Posterior vena cava (tissue), 2 donors: ENCODE measurements around the gene STARD5. TPM values are rescaled to one million over a fixed set of nuclear protein-coding genes. Genes with fewer than 3 reads are reported as not detected.
A peak's percentile ranks its signal among the peaks of the same experiment; 100 is the strongest.

Source experiments
- DNase-seq: peaks from one replicate; pipeline ENCODE4 v3.0.0-alpha.2; 2020; ENCODE audit warnings: low spot score
- intact Hi-C, 2 donors: fragments of 100-400 bp; cut with DNase I; formaldehyde crosslinking; loops; one replicate each; pipeline versions ENCODE4 v1.14.1 to v1.14.2; 2022 to 2023
- total RNA-seq, 2 donors: library from RNA; stranded (reverse); fragmentation: NEBNext Ultra II Directional; extraction: Animal tissue kit (Norgen Biotek cat#: 25700); gene quantifications; one replicate each; pipeline ENCODE4 v1.2.1, GENCODE V29; 2021
- donor health status: DM: yes; HTN: yes; CAD: no.
- donor health status: DM: yes; HTN: yes; CAD: no.

The STARD5 gene
- total RNA-seq, 2 donors from 2014 or later: 3.9 to 5.9 TPM

DNA sequence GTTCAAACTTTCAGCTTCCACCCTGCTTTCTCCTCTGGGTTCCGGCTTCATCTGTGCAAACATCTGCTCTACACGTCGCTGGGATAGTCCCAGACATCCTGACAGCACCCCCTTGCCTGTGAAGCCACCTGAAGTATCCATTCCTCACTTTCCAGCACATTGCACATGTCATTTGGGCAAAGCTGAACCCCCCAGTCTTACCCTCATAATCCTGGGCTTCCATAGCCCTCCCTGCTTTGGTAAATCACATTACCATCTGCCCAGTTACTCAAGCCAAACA lies 42.5 kb downstream of the STARD5 start:
- intact Hi-C loops: no loop called here
- DNase-seq: no peak

DNA sequence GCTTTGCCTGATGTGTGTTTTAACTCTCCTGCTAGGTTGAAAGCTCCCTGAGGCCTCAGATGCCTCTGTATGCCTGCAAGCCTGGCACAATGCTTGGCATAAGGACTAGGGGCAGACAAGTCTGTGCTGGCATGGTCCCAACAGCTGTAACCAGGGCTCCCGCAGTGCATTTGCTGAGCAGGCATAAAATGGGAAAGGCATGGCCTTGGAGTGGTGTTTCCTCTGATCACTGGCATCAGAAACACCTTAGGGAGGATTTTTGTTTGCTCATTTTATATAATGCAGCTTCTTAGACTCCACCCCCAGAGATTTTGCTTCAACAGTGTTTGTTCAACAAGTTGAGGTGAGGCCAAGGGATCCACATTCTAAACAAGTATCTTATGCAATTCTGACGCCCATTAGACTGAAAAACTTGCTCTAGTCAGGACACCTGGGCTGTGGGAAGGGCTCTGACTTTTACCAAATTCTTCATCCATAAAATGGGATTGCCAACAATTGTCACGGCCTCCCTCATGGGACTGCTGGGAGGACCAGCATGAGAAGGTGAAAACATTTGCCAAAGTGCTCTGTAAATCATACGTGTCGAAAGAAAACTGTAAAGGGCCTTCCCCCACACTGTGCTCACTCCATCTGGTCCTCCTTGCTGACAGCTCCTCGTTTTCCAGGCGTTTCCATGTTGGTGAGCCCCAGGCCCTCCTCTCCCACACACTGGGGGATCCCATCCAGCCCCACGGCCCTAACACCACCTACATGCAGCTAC lies 43.1 kb downstream of the STARD5 start:
- no peak for DNase-seq
- intact Hi-C loops: no loop called here

DNA sequence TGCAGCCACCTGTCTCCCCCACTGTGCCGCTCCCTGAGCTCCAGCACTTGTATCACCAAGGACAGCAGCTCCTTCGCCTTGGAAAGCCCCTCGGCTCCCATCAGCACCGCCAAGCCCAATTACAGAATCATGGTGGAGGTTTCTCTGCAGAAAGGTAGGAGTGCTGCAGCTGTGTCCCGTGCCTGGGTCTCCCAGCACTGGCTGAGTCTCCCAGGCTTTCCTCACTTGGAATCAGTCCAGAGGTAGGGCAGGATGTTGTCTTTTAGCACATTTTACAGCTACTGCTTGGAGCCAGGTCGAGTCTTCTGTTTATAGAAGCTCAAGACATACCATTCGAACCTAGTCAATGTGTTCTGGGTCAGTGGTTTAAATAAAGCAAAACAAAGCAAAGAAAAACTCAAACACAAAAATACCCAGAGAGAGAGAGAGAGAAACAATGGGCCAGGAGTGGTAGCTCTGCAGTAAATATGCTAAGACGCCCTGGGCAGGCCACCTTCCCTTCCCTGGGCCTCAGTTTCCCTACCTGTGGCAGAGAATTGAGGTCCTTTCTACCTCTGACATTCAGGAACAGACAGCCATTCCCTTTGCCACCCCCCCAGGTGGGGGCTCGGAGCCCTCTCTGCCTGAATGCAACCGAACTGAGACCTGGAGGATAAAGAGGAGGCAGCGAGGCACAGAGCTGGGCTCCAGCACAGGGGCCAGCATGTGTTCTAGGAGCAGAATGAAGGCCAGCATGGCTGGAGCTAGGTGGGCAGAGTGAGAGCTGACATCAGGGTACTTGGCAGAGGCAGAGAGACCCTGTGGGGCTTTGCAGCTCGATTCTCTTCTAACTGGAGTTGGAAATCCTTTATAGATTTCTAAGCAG lies 44.1 kb downstream of the STARD5 start:
- intact Hi-C loops: loop anchor here in 1 of 2 donors (5.0 kb wide), 1 partner anchor 57 kb away; no protein-coding TSS in a partner anchor
- no peak for DNase-seq

DNA sequence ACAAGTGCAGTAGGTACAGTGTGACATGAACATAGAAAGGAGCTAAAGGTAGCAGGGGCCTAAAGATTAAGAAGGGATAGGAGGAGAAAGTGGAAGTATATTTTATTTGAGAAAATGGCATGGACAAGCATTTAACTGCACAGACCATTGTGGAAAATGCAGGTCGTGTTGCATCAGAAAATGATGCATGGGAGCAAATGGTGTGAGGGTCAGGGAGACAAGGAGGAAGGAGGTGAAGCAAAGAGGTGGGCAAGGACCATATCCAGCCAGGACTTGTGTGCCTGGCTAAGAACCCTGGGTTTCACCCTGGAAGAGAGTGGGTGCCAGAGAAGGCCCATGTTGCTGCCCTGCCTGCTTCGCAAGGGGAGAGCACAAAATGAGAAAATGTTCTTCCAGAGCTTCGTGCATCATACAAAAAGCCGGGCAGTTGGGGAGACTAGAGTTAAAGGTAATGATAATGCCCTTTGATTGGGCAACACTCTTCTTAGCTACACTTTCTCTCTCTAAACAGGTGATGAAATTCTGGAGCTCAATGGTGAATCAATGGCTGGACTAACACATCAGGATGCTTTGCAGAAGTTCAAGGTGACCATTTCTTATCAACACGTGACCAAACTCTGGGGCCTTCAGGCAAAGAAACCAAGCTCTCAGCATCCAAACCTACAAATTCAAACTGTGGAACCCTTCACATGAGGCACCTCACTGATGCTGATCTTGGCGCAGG lies 45.5 kb downstream of the STARD5 start:
- intact Hi-C loops: loop anchor here in 1 of 2 donors (5.0 kb wide), 1 partner anchor 59 kb away; no protein-coding TSS in a partner anchor
- DNase-seq: no peak

DNA sequence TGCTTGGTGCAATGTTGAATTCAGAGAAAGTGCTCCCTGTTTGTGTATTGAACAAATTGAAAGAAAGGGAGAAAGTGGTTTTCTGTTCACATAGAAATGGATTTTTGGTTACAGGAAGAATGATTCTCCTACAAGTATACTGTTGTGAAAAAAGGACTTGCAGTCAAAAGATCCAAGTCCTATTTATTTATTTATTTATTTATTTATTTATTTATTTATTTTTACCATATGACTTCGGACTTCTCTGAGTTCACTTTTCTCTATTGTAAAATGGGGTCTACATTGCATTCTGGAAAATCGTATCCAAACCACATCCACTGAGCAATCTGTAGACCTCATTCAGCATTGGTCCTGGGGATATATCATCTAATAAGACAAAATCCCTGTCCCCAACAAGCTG lies 46.1 kb downstream of the STARD5 start:
- DNase-seq: no peak
- intact Hi-C loops: loop anchor here in 1 of 2 donors (2.0 to 5.0 kb wide), 2 partner anchors 59 to 123 kb away; no protein-coding TSS in a partner anchor

DNA sequence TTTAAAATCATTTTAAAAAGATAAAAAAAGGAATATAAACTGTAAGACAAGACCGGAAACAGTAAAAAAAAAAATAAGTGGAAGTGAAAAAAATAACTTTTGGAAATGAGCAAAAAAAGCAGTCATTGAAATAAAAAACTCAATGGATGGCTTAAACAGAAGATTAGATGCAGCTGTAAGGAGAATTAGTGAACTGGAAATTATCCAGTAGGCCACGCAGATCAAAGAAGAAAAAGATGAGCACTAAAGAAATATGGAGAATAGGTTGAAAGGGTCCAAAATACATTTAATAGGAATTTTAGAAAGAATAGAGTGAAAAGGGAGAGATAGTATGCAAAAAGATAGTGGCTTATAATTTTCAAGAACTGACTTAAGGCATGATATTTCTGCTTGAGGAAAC lies 47.0 kb downstream of the STARD5 start:
- intact Hi-C loops: loop anchor here in 1 of 2 donors (2.0 to 5.0 kb wide), 2 partner anchors 60 to 124 kb away; no protein-coding TSS in a partner anchor
- no peak for DNase-seq

DNA sequence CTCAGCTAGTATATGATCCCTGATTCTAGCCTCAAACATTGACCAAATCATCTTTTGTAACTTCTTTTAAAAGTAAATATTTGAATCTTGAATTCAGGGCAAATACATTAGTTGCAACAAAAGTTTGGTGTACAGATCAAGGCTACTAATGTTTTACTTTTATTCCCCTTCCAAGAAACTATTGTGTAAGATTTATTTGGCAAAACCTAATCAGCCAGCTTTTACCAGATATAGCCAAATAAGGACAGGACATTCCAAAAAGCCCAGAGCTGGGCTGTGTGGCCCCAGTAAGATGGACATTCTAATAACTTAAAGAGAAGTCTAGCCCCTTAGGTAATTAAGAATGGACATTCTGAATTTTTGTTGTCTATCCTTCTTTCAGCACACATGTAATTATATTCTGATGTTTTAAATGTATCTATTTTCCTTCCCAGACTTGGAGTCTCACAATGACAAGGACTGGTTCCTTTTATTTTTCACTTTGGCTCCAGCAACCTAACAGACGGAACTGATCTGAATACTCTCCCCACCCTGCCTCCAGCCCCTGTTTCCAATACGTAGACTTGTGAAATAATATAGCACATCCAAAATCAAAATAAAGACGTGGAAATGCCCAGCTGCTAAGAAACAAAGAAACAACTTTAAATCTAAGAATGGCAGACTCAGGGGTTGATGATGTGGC lies 48.1 kb downstream of the STARD5 start:
- intact Hi-C loops: loop anchor here in 1 of 2 donors (2.0 to 5.0 kb wide), 2 partner anchors 61 to 125 kb away; no protein-coding TSS in a partner anchor
- DNase-seq: no peak

DNA sequence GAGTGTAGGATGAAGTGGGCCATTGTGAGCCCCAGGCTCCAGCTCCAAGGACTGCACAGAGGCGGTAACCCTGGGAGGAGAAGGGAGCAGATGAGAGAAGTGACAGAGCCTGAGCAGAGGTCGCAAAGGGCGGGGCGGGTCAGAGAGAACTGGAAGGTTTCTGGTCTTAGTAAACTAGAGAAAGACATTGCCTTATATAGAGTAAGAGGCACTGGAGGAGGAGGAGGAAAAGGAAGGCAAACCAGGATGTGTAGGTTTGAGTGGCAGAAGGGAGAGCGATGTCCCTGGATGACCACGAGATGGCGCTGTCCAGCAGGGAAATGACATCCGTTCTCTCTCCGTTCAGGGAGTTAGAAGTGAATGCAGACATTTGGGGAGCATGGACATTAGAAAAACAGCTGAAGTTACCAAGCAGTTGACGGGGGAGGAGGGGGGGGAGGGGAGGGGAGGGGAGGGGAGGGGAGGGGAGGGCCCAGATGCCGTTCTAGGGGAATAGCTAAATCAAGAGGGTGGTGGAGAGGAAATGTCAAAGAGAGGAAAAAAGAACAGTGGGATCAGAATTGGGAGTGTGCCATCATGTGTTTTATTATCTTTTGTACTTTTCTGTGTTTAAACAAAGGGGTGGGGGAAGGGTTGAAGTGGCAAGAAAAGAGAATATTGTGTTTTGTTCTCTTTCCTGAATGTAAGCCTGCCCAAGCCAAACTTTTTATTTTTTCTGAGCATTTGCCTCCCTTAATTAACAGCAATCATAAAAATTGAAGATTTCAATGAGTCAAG lies 48.8 kb downstream of the STARD5 start:
- peak; percentile 90 for DNase-seq
- intact Hi-C loops: loop anchor here (5.0 kb wide), 2 partner anchors 62 to 127 kb away; no protein-coding TSS in a partner anchor

DNA sequence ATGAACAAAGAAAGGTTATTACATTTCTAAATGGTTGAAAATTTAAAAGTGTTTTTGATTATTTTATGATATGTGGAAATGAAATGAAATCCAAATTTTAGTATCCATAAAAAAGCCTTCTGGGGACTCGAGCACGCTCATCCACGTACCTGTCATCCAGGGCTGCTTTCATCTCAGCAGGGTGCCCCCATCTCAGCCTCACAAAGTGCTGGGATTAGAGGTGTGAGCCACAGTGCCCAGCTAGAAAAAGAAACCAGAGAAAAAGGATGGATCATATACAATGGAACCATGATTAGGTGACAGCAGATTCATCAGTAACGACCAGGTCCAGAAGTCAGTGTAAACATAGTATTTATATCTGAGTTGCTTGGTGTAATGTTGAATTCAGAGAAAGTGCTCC lies 49.7 kb downstream of the STARD5 start:
- DNase-seq: no peak
- intact Hi-C loops: loop anchor here in 1 of 2 donors (5.0 kb wide), 1 partner anchor 128 kb away; no protein-coding TSS in a partner anchor

DNA sequence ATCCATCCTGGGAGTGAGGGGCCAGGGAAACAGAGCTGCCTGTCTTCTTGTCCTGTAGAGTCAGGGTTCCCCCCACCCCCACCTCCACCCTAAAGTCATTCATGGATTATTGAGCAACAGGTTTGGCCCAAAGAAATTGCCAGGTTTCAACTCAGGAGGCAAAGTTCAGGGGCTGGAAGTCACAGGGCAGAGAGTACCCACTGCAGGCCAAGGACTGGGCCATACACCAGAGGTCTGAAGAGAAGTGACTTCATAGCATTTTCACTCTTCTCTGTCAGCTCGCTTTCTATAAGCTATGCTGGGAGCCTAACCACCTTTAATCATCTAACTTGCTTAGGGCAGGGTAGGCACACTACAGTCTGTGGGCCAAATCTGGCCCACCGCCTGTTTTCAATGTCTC lies 50.1 kb downstream of the STARD5 start:
- intact Hi-C loops: loop anchor here in 1 of 2 donors (5.0 kb wide), 1 partner anchor 128 kb away; no protein-coding TSS in a partner anchor
- no peak for DNase-seq

DNA sequence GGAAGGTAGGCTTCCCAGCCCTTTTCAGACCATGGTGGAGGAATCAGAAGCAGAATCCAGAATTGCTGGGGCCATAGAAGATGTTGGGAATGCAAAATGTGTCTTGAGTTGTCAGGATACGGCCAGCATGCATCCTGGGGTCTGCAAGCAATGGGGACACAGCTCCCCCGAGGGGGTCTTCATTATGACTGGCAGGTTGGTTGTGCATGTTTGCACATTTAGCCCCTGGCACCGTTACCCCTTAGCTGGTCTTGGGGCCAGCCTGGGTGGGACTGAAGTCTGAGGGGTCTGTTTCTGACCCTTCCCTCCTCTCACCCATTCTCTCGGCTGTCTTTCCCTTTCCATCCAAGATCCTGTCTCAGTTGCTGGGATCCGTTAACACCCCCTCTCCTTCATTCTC lies 50.7 kb downstream of the STARD5 start:
- DNase-seq: no peak
- intact Hi-C loops: loop anchor here in 1 of 2 donors (5.0 kb wide), 1 partner anchor 129 kb away; no protein-coding TSS in a partner anchor

DNA sequence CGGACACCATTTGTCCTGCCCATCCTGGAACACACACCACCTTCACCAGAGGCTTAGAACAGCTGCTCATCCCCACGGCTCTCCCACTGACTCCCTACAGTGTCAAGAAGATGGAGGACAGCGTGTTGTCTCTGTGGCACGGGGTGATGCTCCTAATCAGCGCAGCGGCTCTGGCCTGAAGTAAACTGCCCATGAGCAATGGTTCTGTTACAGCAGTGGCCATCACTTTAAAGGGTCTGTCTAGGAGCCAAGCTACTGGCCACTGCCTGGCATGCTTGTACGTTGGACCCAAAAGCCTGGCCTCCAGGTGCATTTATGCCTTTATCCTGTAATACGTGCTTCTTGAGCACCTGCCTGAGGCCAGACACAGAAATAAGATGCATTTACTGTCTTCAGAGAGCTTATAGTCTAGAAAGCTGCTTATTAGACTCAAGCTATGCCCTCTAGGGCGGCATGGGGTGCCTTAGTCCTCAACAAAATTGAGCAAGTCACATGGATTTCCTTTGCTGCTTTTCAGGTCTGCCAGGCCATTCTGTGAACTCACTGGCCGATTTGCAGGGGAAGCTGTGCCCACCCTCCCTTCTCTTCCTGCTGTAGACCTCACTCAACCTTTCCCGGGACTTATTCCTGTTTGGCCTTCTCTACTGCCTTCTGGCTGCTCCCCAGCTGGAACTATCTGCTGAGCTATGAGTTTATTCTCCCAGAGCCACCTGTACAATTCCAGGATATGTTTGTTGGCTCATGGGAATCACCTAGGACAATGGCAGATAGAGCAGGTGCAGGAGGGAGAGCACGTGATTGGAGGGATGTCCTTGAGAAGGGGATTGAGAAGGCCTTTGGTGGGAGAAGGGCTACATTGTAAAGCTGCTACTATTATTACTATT lies 51.9 kb downstream of the STARD5 start:
- intact Hi-C loops: loop anchor here in 1 of 2 donors (5.0 kb wide), 1 partner anchor 130 kb away; no protein-coding TSS in a partner anchor
- DNase-seq: no peak

DNA sequence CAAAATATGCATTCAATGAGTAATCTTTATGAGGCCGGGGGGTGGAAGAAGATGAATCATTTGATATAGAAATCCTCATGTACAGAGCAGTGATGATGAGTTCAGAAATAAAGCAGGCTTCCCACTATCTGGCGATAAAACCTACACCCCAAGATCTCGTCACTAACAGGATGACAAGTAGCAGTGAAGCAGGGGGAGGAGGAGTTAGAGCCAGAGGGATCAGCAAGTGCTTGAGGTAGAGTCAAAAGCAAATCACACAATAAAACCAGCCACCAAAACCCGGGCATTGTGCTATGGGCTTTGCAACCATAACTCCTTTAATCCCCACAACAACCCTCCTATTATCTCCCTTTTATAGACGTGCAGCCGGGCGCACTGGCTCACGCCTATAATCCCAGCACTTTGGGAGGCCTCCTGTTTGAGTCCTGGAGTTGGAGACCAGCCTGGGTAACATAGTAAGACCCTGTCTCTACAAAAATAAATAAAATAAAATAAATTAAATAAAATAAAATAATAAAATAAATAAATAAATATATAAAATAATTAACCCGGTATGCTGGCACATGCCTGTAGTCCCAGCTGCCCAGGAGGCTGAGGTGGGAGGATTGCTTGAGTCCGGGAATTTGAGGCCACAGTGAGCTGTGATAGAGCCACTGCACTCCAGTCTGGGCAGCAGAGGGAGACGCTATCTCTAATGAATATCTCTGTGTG lies 53.0 kb downstream of the STARD5 start:
- DNase-seq: no peak
- intact Hi-C loops: loop anchor here in 1 of 2 donors (5.0 kb wide), 1 partner anchor 131 kb away; no protein-coding TSS in a partner anchor

DNA sequence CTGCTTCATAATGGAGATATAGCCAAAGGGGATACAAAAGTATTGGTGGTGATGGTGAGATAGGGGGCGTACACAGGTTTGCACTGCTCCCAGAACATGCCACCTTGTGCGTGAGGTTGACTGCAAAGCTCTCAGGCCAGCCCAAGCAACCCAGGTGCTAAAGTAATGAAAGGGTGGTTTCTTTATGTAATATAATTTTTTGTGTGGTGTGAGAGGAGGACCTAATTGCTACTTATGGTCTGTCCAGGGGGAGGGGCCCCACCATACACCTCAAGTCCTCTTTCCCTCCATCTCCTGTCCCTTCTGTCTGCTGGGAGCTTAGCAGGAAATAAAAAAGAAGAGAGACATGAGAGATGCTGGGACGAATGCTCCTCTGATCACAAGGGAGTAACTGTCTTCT lies 53.8 kb downstream of the STARD5 start:
- intact Hi-C loops: loop anchor here in 1 of 2 donors (5.0 kb wide), 1 partner anchor 132 kb away; no protein-coding TSS in a partner anchor
- no peak for DNase-seq

DNA sequence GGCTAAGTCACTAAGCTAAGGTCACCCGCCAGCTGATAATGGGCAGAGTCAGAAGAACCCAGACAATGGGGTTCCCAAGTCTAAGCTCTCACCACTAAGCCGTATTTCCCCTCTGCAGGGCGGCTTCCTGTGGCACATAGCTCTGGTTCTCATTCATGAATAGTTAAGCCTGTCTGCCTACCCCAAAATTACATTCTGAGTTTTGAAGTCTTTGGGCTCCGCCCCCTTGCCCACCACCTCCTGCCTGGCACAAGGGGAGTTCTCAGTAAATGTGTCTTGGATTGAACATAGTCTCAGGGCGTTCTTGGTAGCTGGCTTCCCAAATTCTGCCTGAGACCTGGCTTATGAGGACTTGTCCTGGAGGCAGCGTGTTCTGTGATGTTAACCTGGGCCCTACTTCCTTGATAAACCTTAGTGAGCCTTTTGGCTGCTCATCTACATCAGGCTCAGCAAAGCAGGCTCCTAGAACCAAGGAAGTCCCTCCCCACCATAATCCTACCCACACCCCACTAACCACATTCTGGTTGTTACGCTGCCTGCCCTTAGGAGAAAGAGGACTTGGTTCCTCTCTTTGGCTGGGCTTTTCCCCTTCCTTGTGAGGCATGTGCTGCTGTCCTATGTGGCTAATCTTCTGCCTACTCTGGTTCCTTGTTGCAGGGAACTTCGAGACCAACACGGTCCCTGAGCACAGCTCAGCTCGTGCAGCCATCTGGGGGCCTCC lies 54.9 kb downstream of the STARD5 start:
- intact Hi-C loops: loop anchor here (5.0 to 10.0 kb wide), 3 partner anchors 114 to 164 kb away; no protein-coding TSS in a partner anchor
- DNase-seq: no peak
